Measurements from ENCODE around the gene PPP1R14C. TPM values are rescaled to one million over a fixed set of nuclear protein-coding genes. Genes with fewer than 3 reads are reported as not detected.

Gene PPP1R14C
- total and polyA plus RNA-seq, 10 donors: 0.06 to 0.39 (median 0.18) TPM; not detected in 4

- H3K4me1 ChIP-seq: no peaks in the 10 kb centered on the region
- intact Hi-C loops (cut with DNase I; ENCODE audit: low total_unique reads): no loop called here
- WGBS, 5 donors: 81 to 100% (median 91%) methylated on average over 1 of the region's 1 CpG
- TF ChIP-seq POLR2A (IDR thresholded peaks at IDR 0.05): no peak
- no peak overlapping the region for H3K4me3 ChIP-seq
- H3K36me3 ChIP-seq: no peaks in the 10 kb centered on the region
- H3K27me3 ChIP-seq (replicated peaks in 1 of 7): peaks cover 0 to 14% (median 0%) of the 10 kb centered on the region in 7 donors
- no peak overlapping the region for H3K27ac ChIP-seq
- no peak for DNase-seq
- H3K9me3 ChIP-seq: peaks cover 0 to 25% (median 19%) of the 10 kb centered on the region in 8 donors
Observed at GRCh38 chr6:150298676-150299075, 155.8 kb downstream of the PPP1R14C start.

Small RNAs within 50 kb of the gene (small RNA-seq; reads per million reads assigned to genes)
- 0 reads per million in 4 donors for gene RF01210

Other genes with a start within 250 kb of the PPP1R14C start
- gene RAET1E, start 244.9 kb upstream of the PPP1R14C start, total RNA-seq: 1 to 10 TPM in 6 of 7 donors, under 1 TPM in 1; 0.94 to 3.4 (median 2.0) TPM
- gene RAET1E, start 244.9 kb upstream of the PPP1R14C start, polyA plus RNA-seq: under 1 TPM; 0.04 to 0.80 (median 0.23) TPM
- gene RAET1G, start 219.9 kb upstream of the PPP1R14C start, total RNA-seq: 1 to 10 TPM in 1 of 7 donors, not detected in 6; 1.2 TPM
- gene RAET1G, start 219.9 kb upstream of the PPP1R14C start, polyA plus RNA-seq: under 1 TPM in 1 of 3 donors, not detected in 2; 0.09 TPM
- gene ULBP2, start 201.0 kb upstream of the PPP1R14C start, total RNA-seq: not detected
- under 1 TPM; 0.10 to 0.30 (median 0.20) TPM for gene ULBP2, start 201.0 kb upstream of the PPP1R14C start, polyA plus RNA-seq
- under 1 TPM in 2 of 7 donors, not detected in 5; 0.23 to 0.34 TPM for gene ULBP1, start 179.1 kb upstream of the PPP1R14C start, total RNA-seq
- under 1 TPM in 2 of 3 donors, not detected in 1; 0.03 to 0.08 TPM for gene ULBP1, start 179.1 kb upstream of the PPP1R14C start, polyA plus RNA-seq
- gene RAET1L, start 117.5 kb upstream of the PPP1R14C start, total RNA-seq: not detected
- gene RAET1L, start 117.5 kb upstream of the PPP1R14C start, polyA plus RNA-seq: not detected
- gene ULBP3, start 73.9 kb upstream of the PPP1R14C start, total RNA-seq: 1 to 10 TPM in 3 of 7 donors, under 1 TPM in 3, not detected in 1; 0.80 to 2.2 (median 1.1) TPM
- gene ULBP3, start 73.9 kb upstream of the PPP1R14C start, polyA plus RNA-seq: under 1 TPM; 0.15 to 0.52 (median 0.35) TPM
- gene IYD, start 226.0 kb downstream of the PPP1R14C start, total RNA-seq: not detected
- not detected for gene IYD, start 226.0 kb downstream of the PPP1R14C start, polyA plus RNA-seq